Loucy (cell line): ENCODE data around the gene PIK3CG.

Experiments
- H2AFZ ChIP-seq: fragments of 200-600 bp; sonication (generic); 2 replicates; pipeline ENCODE4 v1.6.0; 2016; ENCODE audit warnings: antibody characterized with exemption, mild to moderate bottlenecking, low read length, moderate library complexity
- H3F3A ChIP-seq: fragments of 200-600 bp; 2 replicates; pipeline ENCODE4 v1.6.0; 2016; ENCODE audit warnings: antibody characterized with exemption, low read depth, mild to moderate bottlenecking
- H3K27me3 ChIP-seq: fragments of 200-600 bp; sonication (generic); 2 replicates; pipeline ENCODE4 v1.6.1; 2014; ENCODE audit warnings: low read length, mild to moderate bottlenecking; ENCODE audit not compliant: insufficient read depth, poor library complexity, severe bottlenecking
- H3K36me3 ChIP-seq: fragments of 200-600 bp; sonication (generic); 2 replicates; pipeline ENCODE4 v1.6.1; 2016; ENCODE audit warnings: low read length; ENCODE audit not compliant: insufficient read depth
- H3K4me1 ChIP-seq: fragments of 200-600 bp; sonication (generic); 2 replicates; pipeline ENCODE4 v1.5.1; 2014; ENCODE audit warnings: low read length, mild to moderate bottlenecking; ENCODE audit not compliant: insufficient read depth, poor library complexity, severe bottlenecking
- H3K4me2 ChIP-seq: fragments of 200-600 bp; sonication (generic); 2 replicates; pipeline ENCODE4 v1.6.0; 2014; ENCODE audit warnings: antibody characterized with exemption, low read length, low read depth, mild to moderate bottlenecking; ENCODE audit not compliant: poor library complexity, severe bottlenecking
- H3K4me3 ChIP-seq: fragments of 200-600 bp; sonication (generic); 2 replicates; pipeline ENCODE4 v1.5.1; 2014; ENCODE audit warnings: low read length, mild to moderate bottlenecking, mixed read lengths; ENCODE audit not compliant: poor library complexity, severe bottlenecking
- H3K79me2 ChIP-seq: fragments of 200-600 bp; sonication (generic); 2 replicates; pipeline ENCODE4 v1.6.1; 2014; ENCODE audit warnings: low read length; ENCODE audit not compliant: insufficient read depth
- H3K9ac ChIP-seq: fragments of 200-600 bp; sonication (generic); 2 replicates; pipeline ENCODE4 v1.6.0; 2014; ENCODE audit warnings: mild to moderate bottlenecking, low read depth, low read length, moderate library complexity; ENCODE audit not compliant: poor library complexity, severe bottlenecking
- H3K9me2 ChIP-seq: fragments of 200-600 bp; sonication (generic); replicated peaks from 2 replicates; pipeline ENCODE4 v1.6.1; 2016; ENCODE audit warnings: low read depth, low read length, mixed read lengths
- H3K9me3 ChIP-seq: fragments of 200-600 bp; sonication (generic); 2 replicates; pipeline ENCODE4 v1.6.1; 2014; ENCODE audit warnings: mild to moderate bottlenecking, antibody characterized with exemption, low read length, low read depth; ENCODE audit not compliant: insufficient read depth
- H4K20me1 ChIP-seq: fragments of 200-600 bp; sonication (generic); 2 replicates; pipeline ENCODE4 v1.6.0; 2014; ENCODE audit warnings: antibody characterized with exemption, low read length, mild to moderate bottlenecking; ENCODE audit not compliant: insufficient read depth, poor library complexity, severe bottlenecking
- EZH2phosphoT487 ChIP-seq: fragments of 200-600 bp; IDR thresholded peaks from 2 replicates; pipeline ENCODE4 v1.6.1; 2018; ENCODE audit warnings: antibody characterized with exemption, mild to moderate bottlenecking, moderate library complexity, borderline replicate concordance
- TF ChIP-seq, protein P1 (sequence below): fragments of 200-600 bp; sonication (generic); conservative IDR thresholded peaks from 2 replicates; pipeline ENCODE4 v1.5.1; 2014; ENCODE audit warnings: mild to moderate bottlenecking, antibody characterized with exemption, low read length

PIK3CG gene

DNA sequence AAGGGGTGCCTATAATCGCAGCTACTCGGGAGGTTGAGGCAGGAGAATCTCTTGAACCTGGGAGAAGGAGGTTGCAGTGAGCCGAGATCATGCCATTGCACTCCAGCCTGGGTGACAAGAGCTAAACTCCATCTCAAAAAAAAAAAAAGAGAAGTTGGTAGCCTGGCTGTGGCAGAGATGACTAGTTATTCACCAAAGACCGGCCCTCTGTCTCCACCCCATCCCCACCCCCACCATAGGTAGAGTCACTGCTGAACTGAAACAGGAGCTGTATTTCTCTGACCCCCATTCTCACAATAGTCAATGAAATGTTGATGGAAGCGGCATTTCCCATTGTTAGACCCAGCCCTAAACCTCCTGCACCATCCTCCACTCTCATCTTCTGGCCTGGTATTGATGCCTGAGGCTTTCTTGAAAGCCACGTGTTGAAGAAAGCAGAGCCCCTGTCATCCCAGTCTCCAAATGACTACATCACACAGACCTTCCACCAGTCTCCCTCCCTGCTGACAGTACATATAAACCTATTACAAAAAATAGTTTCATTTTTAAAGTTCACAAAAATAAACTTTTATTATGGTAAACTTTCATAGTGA, 9.4 kb upstream of the PIK3CG start:
- TF ChIP-seq, protein P1, sequence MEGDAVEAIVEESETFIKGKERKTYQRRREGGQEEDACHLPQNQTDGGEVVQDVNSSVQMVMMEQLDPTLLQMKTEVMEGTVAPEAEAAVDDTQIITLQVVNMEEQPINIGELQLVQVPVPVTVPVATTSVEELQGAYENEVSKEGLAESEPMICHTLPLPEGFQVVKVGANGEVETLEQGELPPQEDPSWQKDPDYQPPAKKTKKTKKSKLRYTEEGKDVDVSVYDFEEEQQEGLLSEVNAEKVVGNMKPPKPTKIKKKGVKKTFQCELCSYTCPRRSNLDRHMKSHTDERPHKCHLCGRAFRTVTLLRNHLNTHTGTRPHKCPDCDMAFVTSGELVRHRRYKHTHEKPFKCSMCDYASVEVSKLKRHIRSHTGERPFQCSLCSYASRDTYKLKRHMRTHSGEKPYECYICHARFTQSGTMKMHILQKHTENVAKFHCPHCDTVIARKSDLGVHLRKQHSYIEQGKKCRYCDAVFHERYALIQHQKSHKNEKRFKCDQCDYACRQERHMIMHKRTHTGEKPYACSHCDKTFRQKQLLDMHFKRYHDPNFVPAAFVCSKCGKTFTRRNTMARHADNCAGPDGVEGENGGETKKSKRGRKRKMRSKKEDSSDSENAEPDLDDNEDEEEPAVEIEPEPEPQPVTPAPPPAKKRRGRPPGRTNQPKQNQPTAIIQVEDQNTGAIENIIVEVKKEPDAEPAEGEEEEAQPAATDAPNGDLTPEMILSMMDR, result no peak
- no peak for TF ChIP-seq EZH2phosphoT487
- Histone ChIP-seq H3K4me2 (no peak overlapping the region), H2AFZ (no peak overlapping the region), H4K20me1 (no peaks in the 10 kb centered on the region), H3K4me3 (no peak overlapping the region), H3K36me3 (no peaks in the 10 kb centered on the region), H3K9me2 (no peaks in the 10 kb centered on the region), H3K9me3 (no peaks in the 10 kb centered on the region), H3K9ac (no peak overlapping the region), H3K4me1 (no peaks in the 10 kb centered on the region), H3F3A (no peaks in the 10 kb centered on the region), H3K79me2 (no peaks in the 10 kb centered on the region), H3K27me3 (no peaks in the 10 kb centered on the region)

DNA sequence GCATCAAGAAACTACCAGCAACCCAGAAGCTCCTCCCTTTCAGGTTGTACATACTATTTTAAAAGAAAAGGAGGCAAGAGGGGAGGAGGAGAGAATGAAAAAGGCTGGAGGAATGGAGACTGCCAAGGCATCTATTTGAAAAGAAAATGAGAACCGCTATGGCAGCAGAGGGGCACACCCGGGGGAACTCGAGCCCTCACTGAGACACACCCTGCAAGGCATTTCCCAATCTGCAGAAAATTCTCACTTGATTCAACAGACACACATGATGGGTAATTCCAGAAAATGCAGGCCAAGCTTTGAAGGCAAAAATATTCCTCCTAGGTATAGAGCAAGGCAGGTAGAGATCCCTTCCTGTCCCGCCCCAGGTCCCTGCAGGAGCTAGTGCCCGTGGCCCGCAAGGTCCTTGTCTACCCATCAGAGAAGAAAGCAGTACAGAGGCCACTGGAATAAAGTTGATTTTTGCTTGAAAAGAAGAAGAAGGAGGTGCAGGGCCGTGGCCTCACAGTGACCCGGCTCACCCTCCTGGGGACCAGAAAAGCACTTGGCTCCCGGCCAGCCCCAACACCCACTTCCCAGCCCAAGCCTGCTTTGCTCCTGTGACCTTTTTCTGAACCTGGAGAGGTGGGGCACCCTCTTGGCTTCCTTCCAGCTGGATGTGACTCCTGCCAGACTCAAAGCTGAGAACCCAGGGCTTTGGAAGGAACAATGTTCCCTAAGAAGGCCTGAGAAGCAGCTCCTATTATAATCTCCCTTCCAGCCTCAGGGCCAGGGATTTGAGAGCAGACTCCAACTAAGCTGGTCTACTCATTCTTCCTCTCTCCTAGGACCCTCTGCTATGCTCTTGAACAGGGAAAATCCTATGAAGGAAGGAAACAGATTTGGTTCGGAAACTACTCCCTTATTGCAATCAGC, 6.2 kb upstream of the PIK3CG start:
- Histone ChIP-seq H2AFZ (no peak overlapping the region), H3K4me2 (no peak overlapping the region), H3K9ac (no peak overlapping the region), H3K9me2 (no peaks in the 10 kb centered on the region), H3K36me3 (no peaks in the 10 kb centered on the region), H3K9me3 (no peaks in the 10 kb centered on the region), H4K20me1 (no peaks in the 10 kb centered on the region), H3K27me3 (no peaks in the 10 kb centered on the region), H3K4me1 (peaks cover 18% of the 10 kb centered on the region), H3K79me2 (no peaks in the 10 kb centered on the region), H3K4me3 (no peak overlapping the region), H3F3A (no peaks in the 10 kb centered on the region)
- TF ChIP-seq EZH2phosphoT487, result no peak
- TF ChIP-seq, protein P1, result no peak

DNA sequence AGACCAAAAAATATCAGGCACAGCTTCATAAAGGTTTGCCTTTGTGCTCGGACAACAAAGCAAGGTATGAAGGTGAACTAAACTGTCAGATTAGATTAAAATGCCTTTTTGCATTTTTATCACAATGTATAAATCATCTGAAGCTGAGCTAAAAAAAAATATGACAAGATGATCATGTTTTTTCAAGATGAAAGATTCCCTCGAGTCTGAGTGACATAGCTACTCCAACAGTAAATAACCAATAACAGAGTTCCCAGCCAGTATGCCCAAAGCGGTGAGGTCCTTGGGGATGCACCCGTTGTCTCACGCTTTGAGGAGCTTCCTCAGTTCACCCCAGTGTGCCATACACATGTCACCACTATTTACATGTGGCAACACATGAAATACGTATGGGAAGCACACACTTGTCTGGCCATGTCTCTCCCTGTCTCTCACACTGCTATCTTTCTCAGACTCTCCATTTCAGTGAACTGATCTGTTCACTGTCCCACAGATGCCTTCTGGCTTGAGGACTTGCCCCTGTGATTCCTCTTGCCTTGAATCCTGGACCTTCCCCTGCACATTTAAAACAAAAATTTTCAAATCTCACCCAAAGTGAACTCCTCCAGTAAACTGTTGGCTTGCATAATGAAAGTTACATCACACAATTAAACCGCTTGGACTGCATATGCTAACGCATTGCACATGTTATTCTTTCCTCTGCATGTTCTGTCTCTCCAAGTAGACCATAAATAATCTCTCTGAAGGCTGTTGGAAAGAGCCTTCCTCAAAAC, 2.6 kb upstream of the PIK3CG start:
- peaks cover 4% of the 10 kb centered on the region for H4K20me1 ChIP-seq
- H2AFZ ChIP-seq, result peak overlapping the region; percentile 54
- TF ChIP-seq, protein P1, result no peak
- TF ChIP-seq EZH2phosphoT487, result no peak
- H3K9me2 ChIP-seq, result no peaks in the 10 kb centered on the region
- H3K4me1 ChIP-seq, result peaks cover 40% of the 10 kb centered on the region
- no peaks in the 10 kb centered on the region for H3F3A ChIP-seq
- peaks cover 29% of the 10 kb centered on the region for H3K79me2 ChIP-seq
- no peak overlapping the region for H3K9ac ChIP-seq
- no peaks in the 10 kb centered on the region for H3K36me3 ChIP-seq
- no peaks in the 10 kb centered on the region for H3K27me3 ChIP-seq
- no peaks in the 10 kb centered on the region for H3K9me3 ChIP-seq
- H3K4me2 ChIP-seq, result no peak overlapping the region
- no peak overlapping the region for H3K4me3 ChIP-seq
